ENCODE results near the gene MAP4K5.
A peak's percentile ranks its signal among the peaks of the same experiment; 100 is the strongest.

Gene MAP4K5

GRCh38 chr14:50399251-50400032, 132.9 kb downstream of the MAP4K5 start:
- no peak for DNase-seq (ENCODE audit: low spot score)

GRCh38 chr14:50398189-50398580, 134.2 kb downstream of the MAP4K5 start:
- DNase-seq (ENCODE audit: low spot score), result no peak

GRCh38 chr14:50397390-50398188, 134.8 kb downstream of the MAP4K5 start:
- DNase-seq (ENCODE audit: low spot score), result no peak

- peak; percentile 35 for DNase-seq (ENCODE audit: low spot score)
These were observed 135.6 kb downstream of the MAP4K5 start, which contains the start of gene CDKL1 for GRCh38 chr14:50396631-50397389. Gene CDKL1, minus strand, starts transcription at chr14:50396881. Its CDS starts 1,013 bp downstream, at chr14:50395868.

GRCh38 chr14:50395448-50395847, 136.9 kb downstream of the MAP4K5 start:
- DNase-seq (ENCODE audit: low spot score), result no peak

GRCh38 chr14:50394713-50395112, 137.7 kb downstream of the MAP4K5 start:
- no peak for DNase-seq (ENCODE audit: low spot score)

GRCh38 chr14:50389668-50390441, 142.5 kb downstream of the MAP4K5 start:
- no peak for DNase-seq (ENCODE audit: low spot score)

- peak; percentile 45 for DNase-seq (ENCODE audit: low spot score)
These were observed 144.0 kb downstream of the MAP4K5 start for GRCh38 chr14:50388256-50388931.

- no peak for DNase-seq (ENCODE audit: low spot score)
These were observed 144.8 kb downstream of the MAP4K5 start for GRCh38 chr14:50387548-50387947.

- DNase-seq (ENCODE audit: low spot score), result no peak
These were observed 148.6 kb downstream of the MAP4K5 start for GRCh38 chr14:50383618-50384225.

- no peak for DNase-seq (ENCODE audit: low spot score)
These were observed 150.5 kb downstream of the MAP4K5 start for GRCh38 chr14:50381823-50382287.

- no peak for DNase-seq (ENCODE audit: low spot score)
These were observed 151.4 kb downstream of the MAP4K5 start for GRCh38 chr14:50381008-50381407.

GRCh38 chr14:50380455-50380854, 151.9 kb downstream of the MAP4K5 start:
- DNase-seq (ENCODE audit: low spot score), result no peak

GRCh38 chr14:50379563-50379962, 152.8 kb downstream of the MAP4K5 start:
- DNase-seq (ENCODE audit: low spot score), result no peak

- no peak for DNase-seq (ENCODE audit: low spot score)
These were observed 154.8 kb downstream of the MAP4K5 start for GRCh38 chr14:50377550-50378085.

GRCh38 chr14:50375760-50376159, 156.6 kb downstream of the MAP4K5 start:
- DNase-seq (ENCODE audit: low spot score), result no peak

GRCh38 chr14:50373959-50374358, 158.4 kb downstream of the MAP4K5 start:
- no peak for DNase-seq (ENCODE audit: low spot score)

GRCh38 chr14:50371546-50371945, 160.8 kb downstream of the MAP4K5 start:
- DNase-seq (ENCODE audit: low spot score), result no peak
